ENCODE data around the gene TTC16. TPM values are rescaled to one million over a fixed set of nuclear protein-coding genes. Genes with fewer than 3 reads are reported as not detected.

The TTC16 gene
- total RNA-seq, 1 experiment from 2014 or later: not detected

DNA sequence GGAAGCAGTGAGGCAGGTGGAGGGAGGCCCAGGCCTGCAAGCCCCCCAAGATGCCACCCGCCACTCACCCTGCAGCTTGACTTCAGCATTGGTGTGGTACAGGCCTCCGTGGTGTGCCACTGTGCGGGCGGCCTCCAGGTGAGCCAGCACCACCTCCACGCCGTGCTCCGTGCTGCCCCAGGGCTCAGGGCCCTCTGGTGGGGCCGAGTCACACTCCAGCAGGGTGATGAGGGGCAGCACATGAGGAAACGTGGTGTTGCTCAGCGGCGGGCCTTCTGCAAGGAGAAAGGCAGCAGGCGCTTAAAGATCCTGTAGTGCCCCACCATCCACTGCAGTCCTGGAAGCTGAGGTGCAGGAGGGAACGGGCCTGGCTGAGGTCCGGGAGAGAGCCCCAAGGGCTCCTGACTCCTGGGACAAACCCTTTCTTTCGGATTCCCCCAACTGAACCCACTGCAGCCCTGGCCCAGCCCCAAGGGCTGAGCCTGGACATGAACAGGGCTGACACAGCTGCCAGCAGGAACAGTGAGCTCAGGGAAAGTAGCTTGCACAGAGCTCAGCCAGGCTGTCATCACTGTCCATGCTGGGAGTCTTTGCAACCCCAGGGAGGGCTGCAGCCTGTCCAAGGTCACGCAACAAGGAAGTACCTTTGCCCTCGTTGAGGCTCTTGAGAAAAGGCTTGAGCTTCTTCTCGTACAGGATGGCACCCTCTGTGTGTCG is 23.9 kb downstream of the TTC16 start:
- no peak overlapping the region for H4K91ac ChIP-seq (ENCODE audit: insufficient read length, low read depth, low read length)
- no peak overlapping the region for H3K9ac ChIP-seq (ENCODE audit: extremely low read depth, insufficient read length, low read length)
- peaks cover 6 to 18% of the 10 kb centered on the region in 2 experiments for H3K4me1 Mint-ChIP-seq
- H3K27ac ChIP-seq (ENCODE audit: insufficient read length, low read depth, low read length): no peak overlapping the region
- no peaks in the 10 kb centered on the region for H4K20me1 ChIP-seq (ENCODE audit: control insufficient read depth, insufficient read depth, insufficient read length)
- H3K79me1 ChIP-seq (ENCODE audit: insufficient read depth, low read depth, low read length, poor library complexity, severe bottlenecking): no peaks in the 10 kb centered on the region
- H4K5ac ChIP-seq (ENCODE audit: insufficient read length, low read depth, low read length): no peak overlapping the region
- TF ChIP-seq, protein P1, sequence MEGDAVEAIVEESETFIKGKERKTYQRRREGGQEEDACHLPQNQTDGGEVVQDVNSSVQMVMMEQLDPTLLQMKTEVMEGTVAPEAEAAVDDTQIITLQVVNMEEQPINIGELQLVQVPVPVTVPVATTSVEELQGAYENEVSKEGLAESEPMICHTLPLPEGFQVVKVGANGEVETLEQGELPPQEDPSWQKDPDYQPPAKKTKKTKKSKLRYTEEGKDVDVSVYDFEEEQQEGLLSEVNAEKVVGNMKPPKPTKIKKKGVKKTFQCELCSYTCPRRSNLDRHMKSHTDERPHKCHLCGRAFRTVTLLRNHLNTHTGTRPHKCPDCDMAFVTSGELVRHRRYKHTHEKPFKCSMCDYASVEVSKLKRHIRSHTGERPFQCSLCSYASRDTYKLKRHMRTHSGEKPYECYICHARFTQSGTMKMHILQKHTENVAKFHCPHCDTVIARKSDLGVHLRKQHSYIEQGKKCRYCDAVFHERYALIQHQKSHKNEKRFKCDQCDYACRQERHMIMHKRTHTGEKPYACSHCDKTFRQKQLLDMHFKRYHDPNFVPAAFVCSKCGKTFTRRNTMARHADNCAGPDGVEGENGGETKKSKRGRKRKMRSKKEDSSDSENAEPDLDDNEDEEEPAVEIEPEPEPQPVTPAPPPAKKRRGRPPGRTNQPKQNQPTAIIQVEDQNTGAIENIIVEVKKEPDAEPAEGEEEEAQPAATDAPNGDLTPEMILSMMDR (conservative IDR thresholded peaks at IDR 0.05): no peak
- no peak overlapping the region for H2AK5ac ChIP-seq (ENCODE audit: insufficient read length, low read length)
- peaks cover 7% of the 10 kb centered on the region for H3K23me2 ChIP-seq (ENCODE audit: insufficient read length, low read depth, low read length, poor library complexity, severe bottlenecking)
- H2BK20ac ChIP-seq (ENCODE audit: low read depth, low read length, poor library complexity, severe bottlenecking): no peak overlapping the region
- no peak overlapping the region for H3K14ac ChIP-seq (ENCODE audit: insufficient read depth, low read length)
- H3K4me1 ChIP-seq (ENCODE audit: insufficient read depth, low read length): no peaks in the 10 kb centered on the region
- no peaks in the 10 kb centered on the region for H3K9me3 ChIP-seq (ENCODE audit: control insufficient read depth, low read depth, low read length)
- H3K18ac ChIP-seq (ENCODE audit: insufficient read length, low read depth, low read length): no peak overlapping the region
- WGBS (ENCODE audit: extremely low coverage, insufficient read length, low lambda C conversion rate): no CpG with 5 or more reads among the region's 19 CpGs
- peaks cover 22% of the 10 kb centered on the region for H3K27me3 Mint-ChIP-seq (ENCODE audit: low read depth)
- H2AFZ ChIP-seq (ENCODE audit: low read length): no peak overlapping the region
- H4K8ac ChIP-seq (replicated peaks; ENCODE audit: insufficient read length, low read depth, low read length): no peak overlapping the region
- H3T11ph ChIP-seq (ENCODE audit: low read length): no peak overlapping the region
- no peak overlapping the region for H3K23ac ChIP-seq (ENCODE audit: insufficient read length, low read depth, low read length)
- H3K27ac Mint-ChIP-seq: no peak overlapping the region
- no peaks in the 10 kb centered on the region for H3K27me3 ChIP-seq (ENCODE audit: insufficient read depth, low read length)
- no peak overlapping the region for H2BK12ac ChIP-seq (ENCODE audit: insufficient read length, low read depth, low read length)
- H3K56ac ChIP-seq (ENCODE audit: insufficient read length, low read depth, low read length): no peak overlapping the region
- no peak overlapping the region for H3K4me3 Mint-ChIP-seq
- no peaks in the 10 kb centered on the region for H3K79me2 ChIP-seq (ENCODE audit: insufficient read depth, low read length)
- H2BK15ac ChIP-seq (ENCODE audit: low read depth, low read length): no peak overlapping the region
- no peak overlapping the region for H2BK5ac ChIP-seq (ENCODE audit: insufficient read length, low read length)
- no peaks in the 10 kb centered on the region for H3K36me3 Mint-ChIP-seq (ENCODE audit: insufficient read depth in 1 of 3, low read depth in 3 of 3)
- H3K4me2 ChIP-seq (ENCODE audit: insufficient read depth, insufficient read length, low read length): no peak overlapping the region
- H3K9me3 Mint-ChIP-seq: no peaks in the 10 kb centered on the region
- DNase-seq: no peak
- H2BK120ac ChIP-seq (ENCODE audit: low read depth, low read length, poor library complexity, severe bottlenecking): no peak overlapping the region
- no peak overlapping the region for H3K4ac ChIP-seq (ENCODE audit: low read depth, low read length)
